ENCODE results near the gene ZSCAN9. TPM values are rescaled to one million over a fixed set of nuclear protein-coding genes. Genes with fewer than 3 reads are reported as not detected.

ZSCAN9 gene
- total RNA-seq, result 8.8 and 15.6 TPM in 2 replicates

DNA sequence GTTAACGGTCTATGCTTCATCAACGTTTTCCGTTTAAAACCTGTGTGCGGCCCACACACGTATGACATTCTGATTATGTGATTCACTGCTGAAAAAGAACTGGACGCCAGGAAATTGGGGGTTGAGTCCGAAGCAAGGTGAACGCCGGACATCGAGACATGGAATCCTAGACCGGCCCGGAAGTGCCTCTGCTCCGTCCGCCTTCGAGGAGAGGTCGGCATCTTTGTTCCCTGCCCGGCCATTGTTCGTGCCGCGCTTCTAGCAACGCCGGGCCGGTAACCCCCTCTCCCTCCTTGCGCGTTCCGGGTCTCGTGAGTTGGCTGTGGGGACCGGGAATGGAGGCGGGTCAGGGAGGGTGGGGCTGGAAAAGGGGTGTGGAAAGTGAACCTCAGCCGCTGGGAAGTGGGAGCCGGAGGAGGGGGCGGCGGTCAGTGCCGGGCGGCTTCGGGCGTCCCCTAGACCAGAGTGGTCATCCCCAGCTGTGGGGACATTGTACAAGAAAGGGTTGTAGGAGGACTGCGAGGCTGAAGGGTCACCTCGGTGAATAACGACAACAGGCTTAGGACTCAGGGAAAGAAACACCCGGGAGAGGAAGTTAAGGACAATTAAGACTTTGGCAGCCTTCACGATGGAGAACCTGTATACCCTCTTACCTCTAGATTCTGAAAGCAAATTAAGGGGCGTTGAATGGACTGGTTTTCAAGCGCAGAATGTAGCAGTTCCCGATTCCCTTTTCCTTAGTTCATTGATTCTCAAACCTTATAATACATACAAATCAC, at the start of gene ZSCAN9:
TSS of gene ZSCAN9 (plus strand) at position 220 of the 779 bp plus-strand sequence. CDS start 1,810 bp downstream, outside the sequence.

DNA sequence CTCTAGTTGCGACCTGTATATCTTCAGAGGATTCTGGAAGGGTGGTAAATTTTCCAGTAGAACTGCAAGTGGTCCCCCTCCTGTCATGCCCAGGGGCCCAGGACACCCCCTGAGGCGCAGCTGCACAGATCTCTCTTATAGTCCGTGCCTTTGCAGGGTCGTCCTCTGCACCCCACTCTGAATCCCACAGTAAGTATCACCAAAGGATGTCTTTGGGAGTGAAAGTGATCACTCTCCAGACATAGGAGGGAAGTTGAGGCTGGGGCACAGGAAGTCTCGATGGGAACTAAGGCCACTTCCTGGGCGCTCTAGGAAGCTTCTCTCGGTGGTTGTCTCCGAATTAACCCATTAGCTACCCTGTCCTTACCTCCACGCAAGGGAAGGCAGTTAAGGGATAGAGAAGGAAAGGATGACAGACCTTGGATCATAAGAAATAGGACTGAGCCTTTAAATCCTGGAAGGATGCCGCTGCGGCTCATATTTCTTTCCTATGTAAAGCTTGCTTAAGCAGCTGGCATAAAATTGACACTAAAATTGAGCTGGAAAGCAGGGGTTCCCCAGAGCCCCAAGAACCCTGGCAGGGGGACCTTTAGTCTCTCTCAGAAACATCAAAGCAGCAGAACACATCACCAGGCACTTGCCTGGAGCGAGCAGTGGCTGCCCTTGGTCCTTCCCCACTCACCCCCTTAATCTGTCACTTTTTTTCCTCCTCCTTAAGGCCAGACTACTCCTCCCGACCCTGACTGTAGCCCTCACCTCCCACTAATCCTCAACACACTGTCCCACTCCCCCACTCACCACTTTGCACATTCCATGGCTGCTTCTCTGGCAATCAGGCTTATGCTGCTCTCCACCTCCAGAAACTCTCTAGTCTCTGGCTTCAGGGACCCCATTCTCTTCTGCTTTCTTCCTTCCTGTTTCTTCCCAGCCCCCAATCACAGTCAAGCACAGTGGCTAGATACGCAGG, 27.2 kb downstream of the ZSCAN9 start, which contains the start of gene ZKSCAN4:
TSS of gene ZKSCAN4 (minus strand) at position 261 of the 967 bp plus-strand sequence. CDS start 289 bp downstream, outside the sequence.

DNA sequence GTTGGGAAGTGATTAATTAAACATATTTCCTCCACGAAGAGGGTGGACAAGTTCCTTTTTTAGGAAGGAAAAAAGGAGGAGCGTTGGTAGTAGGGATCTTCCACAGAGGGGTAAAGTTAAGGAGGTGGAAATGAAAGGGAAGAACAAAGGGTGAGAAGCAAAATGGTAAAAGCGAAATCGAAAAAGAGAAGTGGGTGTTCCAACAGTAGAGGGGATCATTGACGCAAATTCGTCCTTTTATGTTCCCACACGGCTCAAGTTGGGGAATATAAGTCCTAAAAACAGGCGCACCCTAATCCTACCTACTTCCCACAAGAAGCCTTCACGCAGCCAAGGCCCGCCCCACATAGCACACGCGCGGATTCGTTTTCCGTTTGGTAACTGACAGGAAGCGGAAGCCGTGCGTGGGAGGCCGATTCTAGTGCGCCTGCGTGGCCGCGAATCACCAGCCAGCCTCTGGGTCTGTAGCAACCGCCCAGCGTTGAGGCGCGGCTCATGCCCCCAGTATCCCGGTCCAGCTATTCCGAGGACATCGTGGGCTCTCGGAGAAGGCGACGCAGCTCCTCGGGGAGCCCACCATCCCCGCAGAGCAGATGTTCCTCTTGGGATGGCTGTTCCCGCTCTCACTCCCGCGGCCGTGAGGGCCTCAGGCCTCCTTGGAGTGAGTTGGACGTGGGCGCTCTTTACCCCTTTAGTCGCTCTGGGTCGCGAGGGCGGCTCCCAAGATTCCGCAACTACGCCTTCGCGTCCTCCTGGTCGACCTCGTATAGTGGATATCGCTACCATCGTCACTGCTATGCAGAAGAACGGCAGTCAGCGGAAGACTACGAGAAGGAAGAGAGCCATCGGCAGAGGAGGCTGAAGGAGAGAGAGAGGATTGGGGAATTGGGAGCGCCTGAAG, 34.1 kb downstream of the ZSCAN9 start, which contains the start of gene NKAPL:
TSS of gene NKAPL (plus strand) at position 421 of the 901 bp plus-strand sequence. CDS start at position 496, 75 bp downstream.

DNA sequence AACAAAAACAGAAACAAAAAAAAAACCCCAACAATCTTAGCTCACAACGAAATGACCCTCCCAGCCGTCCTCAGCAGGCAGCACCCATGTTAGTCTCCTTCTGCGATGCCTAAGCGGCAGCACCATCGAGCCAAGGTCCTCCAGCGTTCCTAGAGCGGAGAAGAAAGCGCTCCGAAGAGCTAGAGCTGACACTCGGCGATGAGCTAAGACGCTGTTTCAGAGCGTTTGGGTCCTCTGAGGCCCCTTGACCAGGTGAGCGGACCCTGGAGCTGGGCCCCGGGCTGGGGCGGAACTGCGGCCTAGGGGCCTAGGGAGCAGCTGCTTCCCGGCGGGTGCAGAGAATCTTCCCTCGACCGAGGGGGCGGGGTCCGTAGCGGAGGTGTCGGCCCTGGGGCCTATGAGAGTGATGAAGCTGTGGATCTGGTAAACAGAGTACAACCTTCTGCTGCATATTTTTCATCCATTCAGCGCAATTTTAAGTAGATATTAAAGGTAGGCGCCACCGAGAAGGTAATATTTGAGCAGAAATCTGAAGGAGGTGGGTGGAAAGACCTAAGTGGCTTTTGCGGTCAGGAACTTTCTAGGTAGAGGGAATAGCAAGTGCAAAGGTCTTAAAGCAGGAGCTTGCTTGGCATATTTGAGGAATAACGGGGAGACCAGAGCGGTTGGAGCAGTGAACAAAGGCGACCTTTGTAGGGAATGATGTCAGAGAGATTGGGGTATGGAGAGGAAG, 42.1 kb downstream of the ZSCAN9 start, which contains the start of gene ZSCAN26:
TSS of gene ZSCAN26 (plus strand) at position 182 of the 733 bp plus-strand sequence. CDS start 4,777 bp downstream, outside the sequence.

DNA sequence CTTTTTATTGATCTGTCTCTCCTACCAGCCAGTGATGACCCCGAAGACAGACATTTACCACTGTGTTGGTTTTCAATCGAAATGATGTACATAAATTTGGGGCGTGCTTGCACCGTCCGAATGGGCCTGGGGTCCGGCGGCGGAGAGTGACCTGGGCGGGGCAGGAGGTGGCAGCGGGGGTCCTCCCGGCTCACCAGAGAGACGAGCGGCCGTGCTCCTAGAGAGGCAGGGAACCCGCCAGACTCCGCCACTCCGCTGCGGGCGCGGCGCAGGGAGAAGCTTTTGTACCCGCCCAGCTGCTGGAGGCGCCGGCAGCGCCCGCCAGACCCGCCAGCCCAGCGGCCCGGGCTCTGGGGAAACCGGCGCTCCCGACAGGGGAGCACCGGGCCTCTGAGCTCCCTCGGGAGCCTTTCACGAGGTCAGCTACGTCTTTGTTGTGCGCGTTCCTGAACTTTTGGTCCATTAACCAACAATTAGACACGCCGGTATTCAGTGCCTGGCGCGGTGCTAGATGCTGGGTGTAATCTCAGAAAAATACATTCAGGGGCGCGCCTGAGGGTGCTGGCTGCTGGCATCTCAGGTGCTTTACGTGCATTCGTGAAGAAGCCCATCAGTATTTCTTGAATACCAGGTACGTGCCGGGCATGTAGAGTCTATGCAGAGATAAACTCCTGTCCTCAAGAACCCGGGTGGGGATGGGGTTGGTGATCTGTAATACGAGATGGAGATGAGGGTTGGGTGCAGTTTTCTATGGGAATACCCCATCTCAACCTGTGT, 56.4 kb downstream of the ZSCAN9 start, which contains the start of gene PGBD1:
TSS of gene PGBD1 (plus strand) at position 285 of the 777 bp plus-strand sequence. CDS start 2,242 bp downstream, outside the sequence.

Other genes starting within 250 kb of the ZSCAN9 start
- 0.29 and 0.33 TPM in 2 replicates for gene ZNF165, start 144.7 kb upstream of the ZSCAN9 start, total RNA-seq
- 2.0 and 2.3 TPM in 2 replicates for gene ZSCAN16, start 100.7 kb upstream of the ZSCAN9 start, total RNA-seq
- 18.3 and 18.4 TPM in 2 replicates for gene ZKSCAN8, start 83.4 kb upstream of the ZSCAN9 start, total RNA-seq
- gene ZKSCAN4, start 27.0 kb downstream of the ZSCAN9 start, total RNA-seq, result 7.3 and 8.7 TPM in 2 replicates
- gene NKAPL, start 34.0 kb downstream of the ZSCAN9 start, total RNA-seq, result 0.73 and 2.2 TPM in 2 replicates
- 18.7 and 30.7 TPM in 2 replicates for gene ZSCAN26, start 41.9 kb downstream of the ZSCAN9 start, total RNA-seq
- gene PGBD1, start 56.3 kb downstream of the ZSCAN9 start, total RNA-seq, result 7.1 and 9.7 TPM in 2 replicates
- 38.3 and 47.6 TPM in 2 replicates for gene ZSCAN31, start 110.9 kb downstream of the ZSCAN9 start, total RNA-seq
- gene ZKSCAN3, start 124.7 kb downstream of the ZSCAN9 start, total RNA-seq, result 5.8 and 8.1 TPM in 2 replicates
- 5.3 and 8.4 TPM in 2 replicates for gene ZSCAN12, start 174.5 kb downstream of the ZSCAN9 start, total RNA-seq
- 4.3 and 11.1 TPM in 2 replicates for gene ZSCAN23, start 218.2 kb downstream of the ZSCAN9 start, total RNA-seq

All from smooth muscle cell of trachea (primary cell).